ENCODE results near the gene ZNF770.

DNA sequence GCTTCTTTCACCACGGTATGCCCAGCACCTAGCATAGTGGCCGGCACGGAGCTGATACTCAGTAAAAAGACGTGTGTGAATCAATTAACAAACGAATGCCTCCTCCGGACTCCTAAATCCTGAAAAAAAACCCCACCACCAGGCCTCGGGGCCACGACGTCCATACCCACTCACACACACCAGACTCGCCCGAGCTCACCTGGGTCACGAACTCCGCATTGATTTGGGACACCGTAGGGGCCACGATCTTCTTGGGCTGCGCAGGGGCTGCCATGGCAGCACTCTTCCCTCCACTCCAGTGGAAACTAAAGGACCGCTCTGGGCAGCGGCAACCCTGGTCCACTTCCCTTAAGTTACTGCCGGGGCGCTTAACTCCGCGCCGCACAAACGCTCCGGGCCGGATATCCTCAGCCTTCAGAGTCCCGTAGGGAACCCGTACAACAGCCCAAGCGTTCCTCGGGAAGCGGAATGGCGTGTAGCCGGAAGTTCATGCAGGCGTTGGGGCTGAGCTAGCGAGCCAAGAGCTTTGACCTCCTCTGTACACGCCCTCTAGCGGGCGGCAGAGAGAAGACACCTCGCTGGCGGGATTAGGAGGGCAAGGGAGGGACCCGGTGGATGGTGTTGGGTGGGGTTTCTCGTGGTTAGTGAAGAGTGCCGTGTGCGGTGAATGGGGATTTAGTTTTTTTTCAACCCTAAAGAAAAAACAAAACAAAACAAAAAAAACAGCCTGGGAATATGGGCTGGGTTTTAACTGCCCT is 18.6 kb downstream of the ZNF770 start, which contains the start of gene AQR:
- TF ChIP-seq ZBED1 (IDR thresholded peaks at IDR 0.05) (0 out of 2 replicates have a peak, but pooled peaks have one; percentile 60), NRF1 (conservative IDR thresholded peaks at IDR 0.05 in 1 of 2, IDR thresholded peaks at IDR 0.05 in 1 of 2) (peak; percentile 51 to 59), BRCA1 (IDR thresholded peaks at IDR 0.05) (no peak), BRCA1 (CRISPR knock-in tag; IDR thresholded peaks at IDR 0.05) (no peak)

All from K562 (cell line).